Activated CD8-positive, alpha-beta memory T cell treated with anti-CD3 and anti-CD28 coated beads for 1 hour (primary cell): ENCODE data around the gene ADAD2.

Experiments
- DNase-seq, 2 donors: peaks; one replicate each; pipeline ENCODE4 v3.0.0-alpha.2; 2020; ENCODE audit warnings: low read depth in 1 of 2; ENCODE audit errors: extremely low read depth in 1 of 2

ADAD2 gene

GRCh38 chr16:84220851-84221250, 29.9 kb downstream of the ADAD2 start:
- no peak for DNase-seq

- DNase-seq = no peak
Measured at GRCh38 chr16:84223456-84223855, 32.5 kb downstream of the ADAD2 start.

GRCh38 chr16:84224554-84224953, 33.6 kb downstream of the ADAD2 start:
- no peak for DNase-seq

- no peak for DNase-seq
Measured at GRCh38 chr16:84225126-84225525, 34.2 kb downstream of the ADAD2 start.

- no peak for DNase-seq
Measured at GRCh38 chr16:84225571-84225970, 34.6 kb downstream of the ADAD2 start.

- no peak for DNase-seq
Measured at GRCh38 chr16:84226026-84226425, 35.1 kb downstream of the ADAD2 start.

GRCh38 chr16:84227548-84227947, 36.6 kb downstream of the ADAD2 start:
- no peak for DNase-seq

- no peak for DNase-seq
Measured at GRCh38 chr16:84228256-84228838, 37.4 kb downstream of the ADAD2 start.

GRCh38 chr16:84229471-84229870, 38.5 kb downstream of the ADAD2 start:
- DNase-seq = no peak

- DNase-seq = no peak
Measured at GRCh38 chr16:84232060-84232459, 41.1 kb downstream of the ADAD2 start.

- DNase-seq = no peak
Measured at GRCh38 chr16:84232969-84233368, 42.0 kb downstream of the ADAD2 start.

GRCh38 chr16:84233748-84234147, 42.8 kb downstream of the ADAD2 start:
- DNase-seq = no peak

- DNase-seq = no peak
Measured at GRCh38 chr16:84234321-84235241, 43.6 kb downstream of the ADAD2 start.

- DNase-seq = no peak
Measured at GRCh38 chr16:84236671-84237070, 45.7 kb downstream of the ADAD2 start.

GRCh38 chr16:84237994-84238750, 47.2 kb downstream of the ADAD2 start:
- no peak for DNase-seq

GRCh38 chr16:84239141-84239769, 48.3 kb downstream of the ADAD2 start:
- no peak for DNase-seq

- DNase-seq = no peak
Measured at GRCh38 chr16:84239909-84240308, 49.0 kb downstream of the ADAD2 start, which contains the start of gene KCNG4. Gene KCNG4 (minus strand): TSS chr16:84240012. CDS start chr16:84237485, 2,527 bp downstream.

- DNase-seq = no peak
Measured at GRCh38 chr16:84240455-84240854, 49.5 kb downstream of the ADAD2 start.

- no peak for DNase-seq
Measured at GRCh38 chr16:84241778-84242177, 50.8 kb downstream of the ADAD2 start.

- DNase-seq = no peak
Measured at GRCh38 chr16:84242839-84243238, 51.9 kb downstream of the ADAD2 start.

GRCh38 chr16:84243732-84244131, 52.8 kb downstream of the ADAD2 start:
- DNase-seq = no peak
